Keratinocyte (primary cell): Measurements from ENCODE around the gene MSI2. TPM values are rescaled to one million over a fixed set of nuclear protein-coding genes. Genes with fewer than 3 reads are reported as not detected.

Experiments
- DNase-seq: peaks from one replicate; pipeline ENCODE4 v3.0.0-alpha.2; 2011; ENCODE audit warnings: low read depth, missing footprints, low spot score
- FAIRE-seq: peaks from 2 replicates; lab custom pipeline; 2011; peaks lifted over from hg19 to GRCh38; lab: Jason Lieb, UNC
- H2AFZ ChIP-seq: 2 replicates; pipeline ENCODE4 v1.6.0; 2012; ENCODE audit warnings: low read length, control low read depth, inconsistent platforms; ENCODE audit not compliant: control insufficient read depth
- H3K27ac ChIP-seq: 2 replicates; pipeline ENCODE4 v1.5.1; 2011; ENCODE audit warnings: low read length; ENCODE audit not compliant: control insufficient read depth, insufficient read depth
- H3K27me3 ChIP-seq: 3 replicates; pipeline ENCODE4 v1.6.0; 2011; ENCODE audit warnings: low read length; ENCODE audit not compliant: control insufficient read depth, insufficient read depth; ENCODE audit errors: extremely low read depth
- H3K36me3 ChIP-seq, 2 experiments: 2 replicates in 1 of 2; 3 replicates in 1 of 2; pipeline ENCODE4 v1.5.1; 2011; ENCODE audit warnings: low read length in 2 of 2, mild to moderate bottlenecking in 1 of 2; ENCODE audit not compliant: control insufficient read depth in 2 of 2, insufficient read depth in 2 of 2; ENCODE audit errors: extremely low read depth in 1 of 2
- H3K4me1 ChIP-seq: 3 replicates; pipeline ENCODE4 v1.5.1; 2011; ENCODE audit warnings: low read length; ENCODE audit not compliant: control insufficient read depth, insufficient read depth; ENCODE audit errors: extremely low read depth
- H3K4me2 ChIP-seq: 3 replicates; pipeline ENCODE4 v1.6.0; 2011; ENCODE audit warnings: low read depth, low read length; ENCODE audit not compliant: control insufficient read depth, insufficient read depth; ENCODE audit errors: extremely low read depth
- H3K4me3 ChIP-seq, 3 experiments: fragments of 200-600 bp in 1 of 3; sonication (generic) in 1 of 3; 2 replicates in 2 of 3; 3 replicates in 1 of 3; pipeline ENCODE4 v1.5.1; 2011 to 2016; ENCODE audit warnings: low read length in 3 of 3, mild to moderate bottlenecking in 3 of 3, control low read depth in 2 of 3, inconsistent platforms in 1 of 3, low read depth in 1 of 3, mixed read lengths in 1 of 3, mixed run types in 1 of 3, moderate library complexity in 1 of 3; ENCODE audit not compliant: control insufficient read depth in 2 of 3, insufficient read depth in 2 of 3; ENCODE audit errors: extremely low read depth in 1 of 3
- H3K79me2 ChIP-seq: 2 replicates; pipeline ENCODE4 v1.6.0; 2012; ENCODE audit warnings: low read length; ENCODE audit not compliant: control insufficient read depth, insufficient read depth
- H3K9ac ChIP-seq: 3 replicates; pipeline ENCODE4 v1.6.0; 2011; ENCODE audit warnings: low read length; ENCODE audit not compliant: control insufficient read depth, insufficient read depth; ENCODE audit errors: extremely low read depth
- H3K9me1 ChIP-seq: 3 replicates; pipeline ENCODE4 v1.6.0; 2011; ENCODE audit warnings: low read length; ENCODE audit not compliant: control insufficient read depth, insufficient read depth; ENCODE audit errors: extremely low read depth
- H3K9me3 ChIP-seq: 2 replicates; pipeline ENCODE4 v1.5.1; 2012; ENCODE audit warnings: low read depth, low read length; ENCODE audit not compliant: control insufficient read depth
- H4K20me1 ChIP-seq: 3 replicates; pipeline ENCODE4 v1.6.0; 2011; ENCODE audit warnings: low read length; ENCODE audit not compliant: control insufficient read depth, insufficient read depth; ENCODE audit errors: extremely low read depth
- EZH2 ChIP-seq: IDR thresholded peaks from one replicate; pipeline ENCODE4 v1.6.1; 2012; ENCODE audit warnings: inconsistent platforms, mild to moderate bottlenecking, low read length, moderate library complexity
- dilution Hi-C: fragments of 300-500 bp; cut with MboI; formaldehyde crosslinking; loops from one replicate; pipeline ENCODE4 v1.7.0; 2020; ENCODE audit warnings: low sequenced_read_pairs; ENCODE audit not compliant: extremely low pct_ligation_motif_present
- polyA plus RNA-seq, 5 experiments: library from polyadenylated mRNA; depleted of rRNA in 3 of 5; stranded (reverse) in 3 of 5; stranded (forward) in 1 of 5; unstranded in 1 of 5; fragments of >200 nt; gene quantifications; 1 replicate in 1 of 5; 2 replicates in 3 of 5; 3 replicates in 1 of 5; pipeline versions ENCODE4 v1.2.1 to v1.2.3, GENCODE V29; 2011 to 2012; ENCODE audit warnings: missing spikeins in 2 of 5, low read depth in 1 of 5, low replicate concordance in 1 of 5
- TF ChIP-seq, protein P1 (sequence below), 3 experiments: IDR thresholded peaks in 1 of 3; conservative IDR thresholded peaks in 1 of 3; optimal IDR thresholded peaks in 1 of 3; 2 replicates in 2 of 3; 3 replicates in 1 of 3; pipeline versions ENCODE3 to v1.5.1; 2011; ENCODE audit warnings: low read length in 3 of 3, mild to moderate bottlenecking in 3 of 3, moderate library complexity in 2 of 3, control low read depth in 1 of 3, inconsistent platforms in 1 of 3; ENCODE audit not compliant: insufficient read depth in 2 of 3; ENCODE audit errors: extremely low read depth in 1 of 3

The MSI2 gene
- polyA plus RNA-seq, 1 donor (not counting 4 experiments of a cell fraction or from before 2014, with no cell fraction given), result 22.3 TPM

GRCh38 chr17:57485916-57486881, 229.9 kb downstream of the MSI2 start:
- H3K4me2 ChIP-seq, result peak overlapping the region; percentile 15
- no peak overlapping the region for H3K9ac ChIP-seq
- no peaks in the 10 kb centered on the region for H3K27me3 ChIP-seq
- DNase-seq (no peak), FAIRE-seq (no peak)
- dilution Hi-C loops, result no loop called here
- H2AFZ ChIP-seq, result no peak overlapping the region
- peaks cover 18% of the 10 kb centered on the region for H3K4me1 ChIP-seq
- no peak overlapping the region for H3K27ac ChIP-seq
- H3K36me3 ChIP-seq, result no peaks in the 10 kb centered on the region
- H3K79me2 ChIP-seq, result no peaks in the 10 kb centered on the region
- H3K9me3 ChIP-seq, result no peaks in the 10 kb centered on the region
- TF ChIP-seq EZH2, result no peak
- TF ChIP-seq, protein P1, sequence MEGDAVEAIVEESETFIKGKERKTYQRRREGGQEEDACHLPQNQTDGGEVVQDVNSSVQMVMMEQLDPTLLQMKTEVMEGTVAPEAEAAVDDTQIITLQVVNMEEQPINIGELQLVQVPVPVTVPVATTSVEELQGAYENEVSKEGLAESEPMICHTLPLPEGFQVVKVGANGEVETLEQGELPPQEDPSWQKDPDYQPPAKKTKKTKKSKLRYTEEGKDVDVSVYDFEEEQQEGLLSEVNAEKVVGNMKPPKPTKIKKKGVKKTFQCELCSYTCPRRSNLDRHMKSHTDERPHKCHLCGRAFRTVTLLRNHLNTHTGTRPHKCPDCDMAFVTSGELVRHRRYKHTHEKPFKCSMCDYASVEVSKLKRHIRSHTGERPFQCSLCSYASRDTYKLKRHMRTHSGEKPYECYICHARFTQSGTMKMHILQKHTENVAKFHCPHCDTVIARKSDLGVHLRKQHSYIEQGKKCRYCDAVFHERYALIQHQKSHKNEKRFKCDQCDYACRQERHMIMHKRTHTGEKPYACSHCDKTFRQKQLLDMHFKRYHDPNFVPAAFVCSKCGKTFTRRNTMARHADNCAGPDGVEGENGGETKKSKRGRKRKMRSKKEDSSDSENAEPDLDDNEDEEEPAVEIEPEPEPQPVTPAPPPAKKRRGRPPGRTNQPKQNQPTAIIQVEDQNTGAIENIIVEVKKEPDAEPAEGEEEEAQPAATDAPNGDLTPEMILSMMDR (optimal IDR thresholded peaks at IDR 0.05 in 1 of 3, IDR thresholded peaks at IDR 0.05 in 1 of 3, conservative IDR thresholded peaks at IDR 0.05 in 1 of 3; ENCODE audit: extremely low read depth in 1 of 3, insufficient read depth in 2 of 3, low read length in 3 of 3), result no peak
- H3K9me1 ChIP-seq, result no peaks in the 10 kb centered on the region
- no peaks in the 10 kb centered on the region for H4K20me1 ChIP-seq
- no peak overlapping the region for H3K4me3 ChIP-seq

DNA sequence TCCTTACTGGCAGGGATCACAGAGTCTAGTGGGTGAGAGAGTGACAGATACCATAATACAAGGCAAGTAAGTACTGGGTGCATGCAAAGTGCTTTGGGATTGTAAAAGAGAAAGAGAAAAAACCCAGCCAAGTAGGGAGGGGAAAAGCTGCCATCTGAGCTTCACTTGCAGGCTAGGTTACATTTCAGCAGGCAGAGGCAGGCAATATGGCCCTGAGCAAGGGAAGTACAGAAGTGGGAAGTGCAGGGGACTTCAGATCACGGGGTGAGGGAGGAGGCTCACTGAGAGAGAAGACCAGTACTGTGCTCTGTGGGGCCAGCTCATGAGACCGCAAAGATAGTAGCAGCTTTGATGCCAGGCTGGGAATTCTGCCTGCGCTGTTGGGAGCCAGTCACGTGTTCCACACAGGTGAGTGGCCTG, 230.6 kb downstream of the MSI2 start:
- FAIRE-seq (no peak), DNase-seq (peak; percentile 5)
- Histone ChIP-seq H3K36me3 (no peaks in the 10 kb centered on the region), H2AFZ (no peak overlapping the region), H3K27me3 (no peaks in the 10 kb centered on the region), H3K4me2 (peak overlapping the region; percentile 15), H3K4me3 (no peak overlapping the region), H4K20me1 (no peaks in the 10 kb centered on the region), H3K79me2 (no peaks in the 10 kb centered on the region), H3K9ac (no peak overlapping the region), H3K4me1 (peaks cover 11% of the 10 kb centered on the region), H3K27ac (no peak overlapping the region), H3K9me1 (no peaks in the 10 kb centered on the region), H3K9me3 (no peaks in the 10 kb centered on the region)
- dilution Hi-C loops, result no loop called here
- TF ChIP-seq EZH2, result no peak
- TF ChIP-seq, protein P1 (optimal IDR thresholded peaks at IDR 0.05 in 1 of 3, IDR thresholded peaks at IDR 0.05 in 1 of 3, conservative IDR thresholded peaks at IDR 0.05 in 1 of 3; ENCODE audit: extremely low read depth in 1 of 3, insufficient read depth in 2 of 3, low read length in 3 of 3), result no peak
